Fibroblast of skin of right biceps (primary cell): ENCODE results near the gene GLDN.

Source experiments
- DNase-seq: peaks from one replicate; pipeline ENCODE4 v3.0.0-alpha.2; 2013

Gene GLDN

GRCh38 chr15:51341366-51342226 lies at the start of gene GLDN:
Gene GLDN, plus strand, starts transcription at chr15:51341655. Its CDS starts 30 bp downstream, at chr15:51341685.
- no peak for DNase-seq

DNA sequence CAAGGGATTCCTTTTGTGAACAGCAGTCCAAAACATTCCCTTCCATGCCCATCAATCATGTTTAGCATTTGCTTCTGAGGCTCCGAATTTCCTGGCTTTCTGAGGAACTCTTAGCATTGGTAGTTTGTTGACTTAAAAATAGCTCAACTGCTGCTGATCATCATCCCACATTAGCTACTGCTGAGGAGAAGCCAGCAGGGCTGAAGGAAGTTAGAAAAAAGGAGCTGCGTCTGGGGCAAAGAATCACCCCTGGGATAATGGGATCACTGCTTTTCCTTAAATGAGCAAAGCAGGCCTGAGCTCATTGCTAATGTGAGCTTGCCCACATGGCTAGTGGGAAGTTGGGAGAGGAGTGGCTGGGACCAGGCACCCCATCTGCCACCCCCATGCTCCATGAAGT lies 42.8 kb upstream of the GLDN start:
- DNase-seq = no peak

DNA sequence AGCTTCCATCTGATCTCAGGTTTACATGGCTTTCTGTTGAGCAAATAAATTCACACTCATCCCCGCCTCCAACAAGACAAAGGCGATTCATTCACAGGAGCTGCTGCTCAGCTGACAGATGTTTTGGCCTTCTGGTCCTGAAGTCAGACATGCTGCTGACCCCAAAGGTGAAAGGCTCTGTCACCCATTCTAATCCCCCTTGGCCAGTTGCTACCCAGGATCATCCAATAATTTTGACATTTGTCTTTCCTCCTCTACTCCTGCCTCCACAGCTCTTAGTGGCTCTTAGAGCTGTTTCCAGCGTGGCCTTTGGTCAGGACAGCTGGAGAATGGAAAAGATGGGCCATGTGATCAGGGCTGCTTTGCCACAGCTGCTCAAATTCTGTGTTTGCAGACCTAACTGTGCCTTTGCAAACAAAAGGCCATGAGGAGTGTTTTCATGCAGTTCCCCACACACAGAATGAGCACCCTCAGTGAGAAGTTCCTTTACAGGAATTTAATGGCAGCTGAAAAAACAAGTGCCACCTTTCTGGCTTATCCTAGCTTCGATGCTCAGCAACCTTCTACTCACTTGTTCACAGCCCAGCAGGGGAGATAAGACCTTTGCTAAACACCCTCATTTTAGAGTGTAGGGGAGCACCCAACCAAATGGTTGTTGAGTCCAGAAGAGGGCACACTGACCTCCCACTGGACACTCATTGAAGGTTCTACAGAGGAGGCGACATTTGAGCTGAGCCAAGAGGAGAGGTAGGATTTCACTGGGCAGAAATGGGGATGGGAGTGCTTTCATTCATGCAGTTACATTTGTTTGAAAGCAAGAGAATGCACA lies 42.1 kb upstream of the GLDN start:
- DNase-seq = no peak

GRCh38 chr15:51302480-51302879 lies 39.0 kb upstream of the GLDN start:
- DNase-seq = no peak

DNA sequence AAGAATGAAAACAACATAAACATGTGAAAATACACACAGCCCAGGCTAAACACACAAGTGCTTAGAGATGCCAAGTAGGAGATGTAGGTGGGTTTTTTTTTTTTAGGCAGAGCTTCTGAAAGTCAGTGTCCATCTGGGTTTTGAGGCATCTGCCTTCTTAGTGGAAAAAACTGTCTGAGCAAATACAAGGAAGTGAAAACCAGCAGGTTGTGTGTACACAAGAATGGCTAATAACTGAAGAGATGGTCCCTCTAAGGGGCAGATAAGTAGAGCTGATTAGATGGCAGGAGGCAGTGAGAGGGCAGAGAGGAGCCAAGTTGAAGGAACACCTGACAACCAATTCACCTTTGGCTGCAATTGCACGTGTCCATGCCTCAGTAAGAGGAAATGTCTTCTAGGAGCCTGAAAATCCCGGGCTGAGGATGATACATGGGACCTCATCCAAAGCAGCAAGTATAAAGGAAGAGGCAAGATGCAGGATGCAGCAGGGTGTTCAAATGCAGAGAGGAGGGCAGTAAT lies 37.9 kb upstream of the GLDN start:
- no peak for DNase-seq

DNA sequence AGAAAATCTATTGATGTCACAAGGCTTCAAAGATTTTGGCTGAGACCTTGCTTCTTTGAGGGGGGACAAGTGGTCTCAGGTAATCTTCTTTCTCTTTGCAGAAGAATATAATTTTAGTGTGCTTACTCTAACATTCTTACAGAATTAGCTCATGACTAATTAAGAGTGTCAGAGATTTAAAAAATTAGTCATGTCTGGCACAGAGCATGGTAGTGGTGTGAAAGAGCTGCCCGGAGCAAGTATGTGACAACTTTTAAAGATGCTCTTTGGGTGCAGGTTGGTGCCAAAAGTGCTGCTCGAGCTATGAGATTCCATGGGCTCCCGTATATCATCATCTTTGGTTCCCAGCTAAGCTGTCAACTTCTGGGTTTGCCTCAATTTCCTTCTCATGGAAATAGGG lies 34.1 kb upstream of the GLDN start:
- DNase-seq = no peak

- no peak for DNase-seq
Observed at GRCh38 chr15:51307811-51308210, 33.6 kb upstream of the GLDN start.

GRCh38 chr15:51310064-51310463 lies 31.4 kb upstream of the GLDN start:
- peak; percentile 78 for DNase-seq

DNA sequence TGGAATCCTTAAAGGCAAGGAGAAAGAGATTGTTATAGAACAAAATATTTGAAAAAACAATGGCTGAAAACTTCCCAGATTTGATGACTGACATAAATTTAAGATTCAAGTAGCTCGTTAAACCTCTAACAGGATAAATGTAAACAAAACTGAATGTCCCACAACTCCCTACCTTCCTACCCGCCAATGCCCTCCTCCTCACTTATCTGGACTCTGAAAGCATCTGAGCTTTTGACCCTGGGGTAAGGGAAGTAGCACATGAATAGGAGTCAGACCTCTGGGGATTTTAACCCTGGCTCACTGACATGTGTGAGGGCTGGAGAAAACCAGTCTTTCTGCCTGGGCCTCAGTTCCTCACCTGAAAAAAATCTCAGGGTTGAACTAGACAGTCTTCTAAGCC lies 29.9 kb upstream of the GLDN start:
- no peak for DNase-seq

DNA sequence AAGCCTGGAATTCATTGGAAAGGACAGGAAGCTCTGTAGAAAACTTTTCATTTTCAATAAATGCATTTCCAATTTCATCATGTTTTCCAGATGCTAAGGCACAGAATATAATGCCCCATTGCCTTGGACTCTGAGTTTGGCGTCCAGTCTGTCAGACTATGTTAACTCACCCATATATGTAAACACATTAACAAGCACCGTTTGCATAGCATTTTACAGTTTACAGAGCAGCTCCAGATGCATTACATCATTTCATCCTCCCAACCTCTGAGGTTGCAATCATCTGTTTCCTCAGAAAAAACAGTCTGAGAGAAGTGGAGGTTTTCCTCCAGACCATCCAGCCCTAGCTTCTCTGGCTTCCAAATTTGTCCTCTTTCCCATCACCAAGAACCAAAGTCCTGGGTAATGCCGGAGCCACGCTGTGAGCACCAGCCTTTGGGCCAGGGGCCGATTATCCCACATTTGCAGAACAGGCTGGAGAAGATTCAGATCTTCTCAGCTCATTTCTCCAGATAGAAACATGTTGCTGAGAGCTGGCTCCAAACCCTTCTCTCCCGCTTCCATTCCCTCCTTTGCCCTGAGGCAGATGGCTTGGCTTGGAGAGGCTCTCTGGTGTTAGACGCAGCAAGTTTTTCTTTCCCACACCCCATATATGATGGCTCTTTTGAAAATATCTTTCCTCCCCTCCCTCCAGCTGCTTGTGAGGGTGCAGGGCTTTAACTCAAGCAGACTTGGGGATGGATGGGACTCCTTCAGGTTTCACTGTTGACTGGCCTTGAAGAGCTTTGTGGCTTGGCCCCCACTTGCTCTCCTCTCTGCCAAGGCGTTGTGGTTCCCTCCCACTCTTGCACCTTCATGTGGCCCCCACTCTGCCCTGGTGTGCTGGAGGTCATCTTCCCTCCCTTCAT lies 29.0 kb upstream of the GLDN start:
- peak; percentile 14 for DNase-seq

DNA sequence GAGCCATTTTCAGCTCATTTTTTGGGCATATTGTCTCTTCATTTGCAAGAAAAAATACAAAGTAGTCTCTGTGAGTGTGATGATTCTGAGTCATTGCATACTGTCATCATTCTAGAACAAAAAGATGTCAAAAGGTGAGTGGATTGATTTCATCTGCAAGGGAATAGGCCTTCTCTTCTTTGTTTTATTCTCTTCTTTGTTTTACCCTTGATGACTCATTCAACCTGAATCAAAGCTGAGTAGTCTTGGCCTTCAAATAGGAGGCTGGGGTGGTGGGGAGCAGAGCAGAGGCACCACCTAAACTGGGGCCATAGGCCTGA lies 28.4 kb upstream of the GLDN start:
- DNase-seq = peak; percentile 46

DNA sequence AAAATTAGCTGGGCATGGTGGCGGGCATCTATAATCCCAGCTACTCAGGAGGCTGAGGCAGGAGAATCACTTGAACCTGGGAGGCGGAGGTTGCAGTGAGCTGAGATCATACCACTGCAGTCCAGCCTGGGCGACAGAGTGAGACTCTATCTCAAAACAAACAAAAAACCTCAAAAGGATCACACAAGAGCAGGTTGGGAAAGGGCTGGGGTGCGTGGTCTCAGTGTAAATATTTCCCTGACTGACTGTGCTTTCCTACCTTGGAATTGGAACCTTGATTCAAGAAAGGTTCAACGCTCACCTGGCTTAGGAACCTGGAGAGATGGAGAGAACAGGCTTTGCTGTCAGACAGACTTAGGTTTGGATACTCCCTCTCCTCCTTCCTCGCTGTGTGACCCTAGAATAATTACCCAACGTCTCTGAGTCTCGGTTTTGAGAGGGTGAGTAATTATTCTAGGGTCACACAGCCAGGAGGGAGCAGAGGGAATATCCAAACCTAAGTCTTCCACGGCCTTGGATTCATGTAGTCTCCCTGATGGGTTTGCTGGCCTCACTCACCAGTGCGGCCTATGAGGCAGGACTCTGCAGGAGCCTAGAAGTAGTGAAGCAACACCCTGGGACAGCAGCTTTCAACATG lies 27.7 kb upstream of the GLDN start:
- no peak for DNase-seq

- no peak for DNase-seq
Observed at GRCh38 chr15:51314391-51315337, 26.8 kb upstream of the GLDN start.

DNA sequence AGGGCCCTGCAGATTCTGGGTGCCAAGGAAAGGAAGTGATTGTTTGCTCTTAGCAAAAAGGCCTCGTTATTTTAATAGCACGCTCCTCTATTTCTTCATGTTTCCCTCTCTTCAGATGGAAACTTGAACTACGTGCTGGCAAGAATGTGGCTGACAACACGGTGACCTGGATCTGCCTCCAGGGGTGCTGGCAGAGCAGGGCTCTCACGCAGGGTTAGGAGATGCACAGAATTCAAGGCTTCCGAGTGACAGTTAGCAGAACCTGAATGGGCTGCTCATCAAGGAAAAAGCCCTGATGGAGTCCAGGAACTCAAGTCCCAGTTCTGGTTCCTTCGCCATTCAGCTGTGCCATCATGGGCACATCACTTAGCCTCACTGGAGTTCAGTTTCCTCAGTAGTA lies 25.7 kb upstream of the GLDN start:
- DNase-seq = no peak

DNA sequence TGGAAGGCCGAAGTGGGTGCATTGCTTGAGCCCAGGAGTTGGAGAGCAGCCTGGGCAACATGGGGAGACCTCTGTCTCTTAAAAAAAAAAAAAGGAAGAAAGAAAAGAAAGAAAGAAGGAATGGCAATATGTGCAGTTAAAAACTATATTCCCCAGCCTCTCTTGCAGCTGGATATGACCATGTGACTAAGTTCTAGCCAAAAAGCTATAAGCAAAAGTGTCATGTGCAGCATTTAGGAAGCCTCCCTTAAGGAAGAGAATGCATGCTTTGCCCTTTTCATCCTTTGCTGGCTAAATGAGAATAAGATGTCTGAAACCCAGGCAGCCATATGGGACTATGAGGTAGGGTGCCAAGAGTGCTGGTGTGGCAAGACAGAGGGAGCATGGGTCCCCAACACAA lies 24.8 kb upstream of the GLDN start:
- DNase-seq = no peak

- DNase-seq = peak; percentile 14
Observed at GRCh38 chr15:51318382-51319150, 22.9 kb upstream of the GLDN start.

GRCh38 chr15:51319539-51319938 lies 21.9 kb upstream of the GLDN start:
- DNase-seq = no peak

GRCh38 chr15:51320843-51321242 lies 20.6 kb upstream of the GLDN start:
- no peak for DNase-seq

DNA sequence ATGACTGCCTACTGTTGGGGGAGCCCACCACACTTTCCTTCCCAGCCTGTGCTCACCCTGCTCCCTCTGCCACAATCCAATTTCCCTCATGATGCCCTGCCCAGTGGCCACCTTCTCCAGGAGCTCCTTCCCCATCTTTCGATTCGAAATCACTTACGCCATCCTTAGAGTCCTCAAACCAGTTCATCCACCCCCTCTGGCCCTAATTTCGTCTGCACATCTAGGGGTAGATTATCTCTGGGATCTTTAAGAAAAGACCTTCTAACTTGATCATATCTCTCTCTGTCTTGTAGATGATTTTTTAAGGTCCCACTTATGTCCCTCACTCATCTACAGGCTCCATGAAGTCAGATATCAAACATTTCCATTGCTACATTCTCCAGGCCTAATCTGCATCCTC lies 20.1 kb upstream of the GLDN start:
- DNase-seq = no peak

- no peak for DNase-seq
Observed at GRCh38 chr15:51322621-51323296, 18.7 kb upstream of the GLDN start.
